ENCODE data around the gene SIGLEC1.

Gene SIGLEC1

GRCh38 chr20:3712279-3712873, at the start of gene SIGLEC1:
Gene SIGLEC1 (minus strand): TSS chr20:3712600. CDS start chr20:3707128, 5,472 bp downstream.
- no peak for DNase-seq

- no peak for DNase-seq
Measured at GRCh38 chr20:3760655-3761348, 48.4 kb upstream of the SIGLEC1 start.

- no peak for DNase-seq
Measured at GRCh38 chr20:3759884-3760283, 47.5 kb upstream of the SIGLEC1 start.

- DNase-seq, result no peak
Measured at GRCh38 chr20:3759316-3759823, 47.0 kb upstream of the SIGLEC1 start.

- DNase-seq, result no peak
Measured at GRCh38 chr20:3758566-3758965, 46.2 kb upstream of the SIGLEC1 start.

GRCh38 chr20:3757268-3757667, 44.9 kb upstream of the SIGLEC1 start:
- no peak for DNase-seq

- DNase-seq, result no peak
Measured at GRCh38 chr20:3755814-3756480, 43.5 kb upstream of the SIGLEC1 start.

GRCh38 chr20:3755269-3755668, 42.9 kb upstream of the SIGLEC1 start:
- DNase-seq, result no peak

- DNase-seq, result no peak
Measured at GRCh38 chr20:3754276-3754630, 41.9 kb upstream of the SIGLEC1 start.

- DNase-seq, result no peak
Measured at GRCh38 chr20:3753501-3754275, 41.3 kb upstream of the SIGLEC1 start.

- peak; percentile 55 to 58 for DNase-seq
Measured at GRCh38 chr20:3753098-3753497, 40.7 kb upstream of the SIGLEC1 start.

GRCh38 chr20:3752386-3752759, 40.0 kb upstream of the SIGLEC1 start:
- DNase-seq, result no peak

- no peak for DNase-seq
Measured at GRCh38 chr20:3751675-3752385, 39.4 kb upstream of the SIGLEC1 start.

- no peak for DNase-seq
Measured at GRCh38 chr20:3751305-3751674, 38.9 kb upstream of the SIGLEC1 start.

GRCh38 chr20:3749689-3750531, 37.5 kb upstream of the SIGLEC1 start:
- peak; percentile 11 to 38 for DNase-seq

- DNase-seq, result no peak
Measured at GRCh38 chr20:3749087-3749688, 36.8 kb upstream of the SIGLEC1 start.

- no peak for DNase-seq
Measured at GRCh38 chr20:3748073-3748472, 35.7 kb upstream of the SIGLEC1 start.

- DNase-seq, result no peak
Measured at GRCh38 chr20:3747471-3747870, 35.1 kb upstream of the SIGLEC1 start.

GRCh38 chr20:3745686-3746173, 33.3 kb upstream of the SIGLEC1 start:
- DNase-seq, result no peak

- peak in 1 of 2 experiments; percentile 26 for DNase-seq
Measured at GRCh38 chr20:3744806-3745685, 32.6 kb upstream of the SIGLEC1 start.

Data from SHP77 (cell line).